ENCODE results near the gene UNC93A.
A peak's percentile ranks its signal among the peaks of the same experiment; 100 is the strongest.
"Not testable (repeated sequence)": the region's sequence is repeated elsewhere in the genome, so short reads cannot be mapped to it uniquely, and the experiment has no call there.

Gene UNC93A

DNA sequence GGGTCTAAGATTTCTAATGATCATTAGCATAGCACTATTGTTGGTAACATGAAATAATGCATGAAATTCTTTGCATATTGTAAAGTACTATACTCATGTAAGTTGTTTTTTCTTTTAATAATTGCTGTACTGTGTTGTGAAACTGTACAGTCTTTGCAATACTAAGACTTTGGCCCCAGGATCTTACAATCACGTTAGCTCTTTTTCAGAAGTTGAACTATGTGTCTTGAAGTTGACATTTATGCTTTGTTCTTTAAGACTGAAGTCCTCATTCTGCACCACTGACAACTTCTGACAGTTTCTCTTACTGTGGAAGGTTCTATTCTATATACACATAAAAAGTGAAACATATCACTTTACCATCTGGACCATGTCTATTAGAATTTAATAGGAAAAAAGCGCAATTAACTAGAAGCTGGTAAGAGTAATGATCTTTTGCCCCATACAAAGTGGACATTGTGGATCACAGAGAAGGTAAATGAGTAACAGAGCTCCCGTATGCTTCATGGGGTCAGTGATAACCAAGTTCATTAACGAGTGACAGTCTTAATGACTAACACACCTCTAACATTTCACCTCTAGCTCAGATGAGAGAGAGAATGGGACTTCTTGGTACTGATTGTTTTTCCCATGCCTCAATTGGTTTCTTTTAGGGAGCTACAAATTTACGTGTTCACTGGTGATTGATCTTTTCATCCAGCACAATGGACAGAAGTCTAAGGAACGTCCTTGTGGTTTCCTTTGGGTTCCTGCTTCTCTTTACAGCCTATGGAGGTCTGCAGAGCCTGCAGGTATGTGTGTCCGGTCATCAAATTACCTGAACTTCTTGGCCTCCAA, at the start of gene UNC93A:
Gene UNC93A, plus strand, starts transcription at position 530 of the 837 bp plus-strand sequence. Its CDS starts 175 bp downstream, at position 705.
- Histone ChIP-seq H3K4me3 (ENCODE audit: low read length in 2 of 2) (no peak within 1 kb of the TSS), H3K9me3 (ENCODE audit: control insufficient read depth in 2 of 2, low read length in 2 of 2) (no peaks in the 10 kb centered on the region), H3K27me3 (ENCODE audit: control insufficient read depth in 1 of 2, insufficient read depth in 2 of 2, low read length in 2 of 2) (peaks cover 0 to 2% of the 10 kb centered on the region in 2 donors), H3K4me1 (ENCODE audit: control insufficient read depth, insufficient read depth, low read length) (no peaks in the 10 kb centered on the region), H3K9ac (ENCODE audit: low read length in 2 of 2) (no peak within 1 kb of the TSS), H3K36me3 (ENCODE audit: control insufficient read depth in 2 of 2, insufficient read depth in 2 of 2, low read length in 2 of 2) (no peaks in the 10 kb centered on the region), H3K27ac (ENCODE audit: low read length) (no peak within 1 kb of the TSS)

DNA sequence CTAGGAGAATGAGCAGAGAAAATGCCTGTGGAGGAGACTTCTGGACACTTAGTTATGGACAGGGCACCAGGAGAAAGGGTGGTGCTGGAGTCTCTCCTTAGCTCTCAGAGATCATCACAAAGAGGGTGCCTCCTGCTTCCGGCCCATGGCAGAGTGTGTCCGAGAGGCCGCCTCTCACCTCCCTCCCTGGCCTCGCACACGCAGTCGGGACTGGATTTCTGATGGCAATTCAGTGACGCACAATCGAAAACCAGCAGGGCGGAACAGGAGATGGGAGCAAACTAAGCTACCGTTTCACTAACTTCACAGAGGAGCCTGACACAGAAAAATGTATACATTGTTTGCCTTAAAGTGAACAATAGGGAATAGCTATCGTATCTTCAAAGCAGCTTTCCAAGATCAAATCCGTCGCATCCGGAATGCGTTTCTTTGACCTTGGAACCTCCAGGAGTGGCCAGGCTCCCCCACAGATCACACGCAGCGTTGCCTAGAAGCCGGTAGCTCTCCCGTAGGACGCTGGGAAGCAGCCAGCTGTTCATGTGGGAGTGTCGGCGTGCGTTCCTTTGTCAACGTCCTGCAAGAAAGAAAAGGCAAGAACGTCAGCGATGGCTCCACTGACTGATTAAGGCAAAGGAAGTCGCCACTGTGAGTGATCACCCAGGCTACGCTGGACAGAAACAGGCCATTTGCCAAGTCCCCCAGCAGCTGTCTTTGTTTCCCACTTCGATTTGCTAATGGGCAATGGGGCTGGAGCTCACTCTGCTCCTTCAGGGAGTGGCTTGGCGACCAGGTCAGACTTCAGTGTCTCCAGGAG, 49.6 kb upstream of the UNC93A start:
- H3K27me3 ChIP-seq (ENCODE audit: control insufficient read depth in 1 of 2, insufficient read depth in 2 of 2, low read length in 2 of 2); H3K9ac ChIP-seq (ENCODE audit: low read length in 2 of 2); H3K27ac ChIP-seq (ENCODE audit: low read length); H3K9me3 ChIP-seq (ENCODE audit: control insufficient read depth in 2 of 2, low read length in 2 of 2); H3K4me1 ChIP-seq (ENCODE audit: control insufficient read depth, insufficient read depth, low read length); H3K36me3 ChIP-seq (ENCODE audit: control insufficient read depth in 2 of 2, insufficient read depth in 2 of 2, low read length in 2 of 2): not testable (repeated sequence)
- H3K4me3 ChIP-seq (ENCODE audit: low read length in 2 of 2): peak overlapping the region; percentile 8 to 16

GRCh38 chr6:167242135-167242506, 49.0 kb upstream of the UNC93A start:
- not testable (repeated sequence) for H3K27ac ChIP-seq (ENCODE audit: low read length)

GRCh38 chr6:167242511-167243051, 48.5 kb upstream of the UNC93A start:
- H3K9ac ChIP-seq (ENCODE audit: low read length in 2 of 2); H3K4me1 ChIP-seq (ENCODE audit: control insufficient read depth, insufficient read depth, low read length); H3K9me3 ChIP-seq (ENCODE audit: control insufficient read depth in 2 of 2, low read length in 2 of 2); H3K36me3 ChIP-seq (ENCODE audit: control insufficient read depth in 2 of 2, insufficient read depth in 2 of 2, low read length in 2 of 2); H3K27ac ChIP-seq (ENCODE audit: low read length); H3K4me3 ChIP-seq (ENCODE audit: low read length in 2 of 2); H3K27me3 ChIP-seq (ENCODE audit: control insufficient read depth in 1 of 2, insufficient read depth in 2 of 2, low read length in 2 of 2): not testable (repeated sequence)

More at GRCh38 chr6:167242135-167242506, 49.0 kb upstream of the UNC93A start:
- not testable (repeated sequence) for H3K9ac ChIP-seq (ENCODE audit: low read length in 2 of 2); H3K36me3 ChIP-seq (ENCODE audit: control insufficient read depth in 2 of 2, insufficient read depth in 2 of 2, low read length in 2 of 2); H3K4me3 ChIP-seq (ENCODE audit: low read length in 2 of 2); H3K4me1 ChIP-seq (ENCODE audit: control insufficient read depth, insufficient read depth, low read length); H3K27me3 ChIP-seq (ENCODE audit: control insufficient read depth in 1 of 2, insufficient read depth in 2 of 2, low read length in 2 of 2); H3K9me3 ChIP-seq (ENCODE audit: control insufficient read depth in 2 of 2, low read length in 2 of 2)

DNA sequence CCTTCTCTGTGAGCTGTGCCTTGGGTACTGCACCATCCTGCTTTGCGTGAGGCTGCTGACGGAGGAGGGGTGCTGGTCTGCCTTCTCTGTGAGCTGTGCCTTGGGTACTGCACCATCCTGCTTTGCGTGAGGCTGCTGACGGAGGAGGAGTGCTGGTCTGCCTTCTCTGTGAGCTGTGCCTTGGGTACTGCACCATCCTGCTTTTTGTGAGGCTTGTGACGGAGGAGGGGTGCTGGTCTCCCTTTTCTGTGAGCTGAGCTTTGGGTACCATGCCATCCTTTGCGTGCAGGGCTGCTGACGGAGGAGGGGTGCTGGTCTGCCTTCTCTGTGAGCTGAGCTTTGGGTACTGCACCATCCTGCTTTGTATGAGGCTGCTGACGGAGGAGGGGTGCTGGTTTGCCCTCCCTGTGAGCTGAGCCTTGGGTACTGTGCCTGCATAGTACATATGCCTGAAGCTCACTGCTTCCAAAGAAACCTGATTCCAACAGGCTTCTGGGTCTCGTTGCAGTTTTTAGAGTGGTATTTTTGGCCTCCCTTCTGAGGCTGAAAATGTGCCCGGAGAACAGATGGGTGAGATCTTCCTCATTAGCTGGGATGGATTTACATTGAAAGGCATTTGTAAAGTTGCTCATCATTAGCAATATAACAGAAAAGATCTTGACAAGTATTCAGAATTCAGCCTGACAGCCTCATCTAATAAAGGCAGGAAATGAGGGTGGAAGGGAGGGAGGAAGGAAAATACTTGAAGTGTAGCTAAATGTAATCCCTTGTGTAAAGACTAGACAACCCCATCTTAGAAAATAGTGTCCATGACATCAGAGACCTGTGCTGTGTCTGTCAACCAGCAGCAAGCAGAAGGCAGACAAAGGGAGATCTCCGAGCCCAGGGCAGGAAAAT, 46.8 kb upstream of the UNC93A start:
- Histone ChIP-seq H3K36me3 (ENCODE audit: control insufficient read depth in 2 of 2, insufficient read depth in 2 of 2, low read length in 2 of 2) (no peaks in the 10 kb centered on the region), H3K27me3 (ENCODE audit: control insufficient read depth in 1 of 2, insufficient read depth in 2 of 2, low read length in 2 of 2) (peaks cover 0 to 3% of the 10 kb centered on the region in 2 donors), H3K27ac (ENCODE audit: low read length) (no peak overlapping the region), H3K4me1 (ENCODE audit: control insufficient read depth, insufficient read depth, low read length) (no peaks in the 10 kb centered on the region), H3K9me3 (ENCODE audit: control insufficient read depth in 2 of 2, low read length in 2 of 2) (no peaks in the 10 kb centered on the region), H3K9ac (ENCODE audit: low read length in 2 of 2) (no peak overlapping the region), H3K4me3 (ENCODE audit: low read length in 2 of 2) (no peak overlapping the region)

DNA sequence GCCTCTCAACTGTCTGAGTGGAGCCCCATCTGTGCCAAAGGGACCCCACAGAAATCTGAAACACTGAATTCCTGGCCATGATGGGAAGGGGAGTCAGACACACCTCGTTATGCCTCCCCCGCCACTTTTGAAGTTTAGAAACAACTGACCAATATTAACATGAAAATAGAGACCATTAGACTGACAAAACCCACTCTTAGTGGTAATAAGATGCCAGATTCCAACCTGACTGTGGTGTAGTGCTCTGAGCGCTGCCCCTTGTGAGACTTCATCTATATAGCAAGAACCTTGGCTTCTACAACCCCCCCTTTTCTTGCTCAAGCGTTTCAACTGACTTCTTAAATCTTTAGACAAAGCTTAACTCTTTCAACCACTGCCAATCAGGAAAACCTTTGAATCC, 46.1 kb upstream of the UNC93A start:
- Histone ChIP-seq H3K4me1 (ENCODE audit: control insufficient read depth, insufficient read depth, low read length) (no peaks in the 10 kb centered on the region), H3K9me3 (ENCODE audit: control insufficient read depth in 2 of 2, low read length in 2 of 2) (no peaks in the 10 kb centered on the region), H3K27ac (ENCODE audit: low read length) (no peak overlapping the region), H3K4me3 (ENCODE audit: low read length in 2 of 2) (no peak overlapping the region), H3K9ac (ENCODE audit: low read length in 2 of 2) (no peak overlapping the region), H3K27me3 (ENCODE audit: control insufficient read depth in 1 of 2, insufficient read depth in 2 of 2, low read length in 2 of 2) (peaks cover 0 to 3% of the 10 kb centered on the region in 2 donors), H3K36me3 (ENCODE audit: control insufficient read depth in 2 of 2, insufficient read depth in 2 of 2, low read length in 2 of 2) (no peaks in the 10 kb centered on the region)

DNA sequence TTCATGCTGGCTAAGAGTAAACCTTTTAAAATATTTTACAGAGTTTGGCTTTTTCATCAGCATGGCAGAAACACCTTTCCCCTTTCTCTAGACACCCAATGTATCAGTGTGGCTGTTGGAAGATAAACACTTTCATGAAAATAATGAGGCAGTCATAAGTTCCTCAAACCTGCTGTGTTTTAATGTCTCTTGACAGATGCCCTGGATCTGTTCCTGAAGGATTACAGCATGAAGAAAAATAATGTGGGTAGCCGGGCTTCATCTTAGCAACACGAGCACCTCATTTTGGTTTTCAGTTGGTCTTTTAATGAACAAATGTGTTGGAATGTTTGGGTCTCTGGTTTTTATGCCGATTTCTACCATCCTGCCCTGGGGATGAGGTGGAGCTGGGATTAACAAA, 45.5 kb upstream of the UNC93A start:
- H3K36me3 ChIP-seq (ENCODE audit: control insufficient read depth in 2 of 2, insufficient read depth in 2 of 2, low read length in 2 of 2): no peaks in the 10 kb centered on the region
- no peak overlapping the region for H3K4me3 ChIP-seq (ENCODE audit: low read length in 2 of 2)
- H3K9ac ChIP-seq (ENCODE audit: low read length in 2 of 2): no peak overlapping the region

DNA sequence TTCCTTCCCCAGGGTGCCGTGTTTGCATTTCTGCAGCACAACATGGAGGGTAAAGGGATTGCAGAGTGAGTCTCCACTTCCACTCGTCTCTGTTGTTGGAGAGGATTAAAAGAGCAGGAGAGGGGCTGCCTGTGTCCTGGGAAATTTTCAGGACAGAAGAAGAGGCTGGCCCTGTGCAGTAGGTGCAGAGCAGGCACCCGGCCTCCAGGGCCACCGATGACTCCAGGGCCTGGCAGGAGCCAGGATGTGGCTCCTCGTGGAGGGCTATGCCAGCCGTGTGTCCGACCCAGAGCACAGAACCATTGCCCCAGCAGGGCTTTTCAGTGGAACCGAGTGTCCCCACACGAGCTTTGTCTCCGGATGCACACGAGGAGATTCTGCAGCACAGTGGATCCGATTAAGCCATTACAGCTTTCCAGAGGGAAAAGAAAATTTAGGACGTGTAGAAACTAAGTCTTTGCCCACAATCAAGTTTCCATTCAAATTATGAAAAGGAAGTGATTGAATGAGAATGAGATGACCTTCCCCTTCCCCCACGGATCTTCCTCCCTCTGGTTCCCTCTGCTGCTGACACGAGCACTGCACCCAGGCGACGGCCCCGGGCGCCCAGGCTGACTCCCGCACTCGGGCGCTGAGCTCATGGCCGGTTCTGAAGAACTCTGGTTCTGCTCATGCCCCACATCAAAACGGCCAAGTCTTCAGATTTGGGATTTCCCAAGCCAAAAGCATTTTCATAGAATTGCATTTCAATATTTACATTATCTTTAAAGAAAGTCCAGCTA, 43.1 kb upstream of the UNC93A start:
- H3K9ac ChIP-seq (ENCODE audit: low read length in 2 of 2): no peak overlapping the region
- H3K9me3 ChIP-seq (ENCODE audit: control insufficient read depth in 2 of 2, low read length in 2 of 2): no peaks in the 10 kb centered on the region
- no peaks in the 10 kb centered on the region for H3K4me1 ChIP-seq (ENCODE audit: control insufficient read depth, insufficient read depth, low read length)
- peaks cover 0 to 3% of the 10 kb centered on the region in 2 donors for H3K27me3 ChIP-seq (ENCODE audit: control insufficient read depth in 1 of 2, insufficient read depth in 2 of 2, low read length in 2 of 2)
- H3K36me3 ChIP-seq (ENCODE audit: control insufficient read depth in 2 of 2, insufficient read depth in 2 of 2, low read length in 2 of 2): no peaks in the 10 kb centered on the region
- H3K4me3 ChIP-seq (ENCODE audit: low read length in 2 of 2): no peak overlapping the region
- no peak overlapping the region for H3K27ac ChIP-seq (ENCODE audit: low read length)

More for the DNA sequence above, 45.5 kb upstream of the UNC93A start:
- Histone ChIP-seq H3K9me3 (ENCODE audit: control insufficient read depth in 2 of 2, low read length in 2 of 2) (no peaks in the 10 kb centered on the region), H3K27me3 (ENCODE audit: control insufficient read depth in 1 of 2, insufficient read depth in 2 of 2, low read length in 2 of 2) (peaks cover 0 to 3% of the 10 kb centered on the region in 2 donors), H3K27ac (ENCODE audit: low read length) (no peak overlapping the region), H3K4me1 (ENCODE audit: control insufficient read depth, insufficient read depth, low read length) (no peaks in the 10 kb centered on the region)

- H3K36me3 ChIP-seq (ENCODE audit: control insufficient read depth in 2 of 2, insufficient read depth in 2 of 2, low read length in 2 of 2); H3K4me3 ChIP-seq (ENCODE audit: low read length in 2 of 2); H3K27ac ChIP-seq (ENCODE audit: low read length); H3K27me3 ChIP-seq (ENCODE audit: control insufficient read depth in 1 of 2, insufficient read depth in 2 of 2, low read length in 2 of 2); H3K4me1 ChIP-seq (ENCODE audit: control insufficient read depth, insufficient read depth, low read length); H3K9me3 ChIP-seq (ENCODE audit: control insufficient read depth in 2 of 2, low read length in 2 of 2); H3K9ac ChIP-seq (ENCODE audit: low read length in 2 of 2): not testable (repeated sequence)
These were observed 42.1 kb upstream of the UNC93A start for GRCh38 chr6:167248878-167249455.

All from stomach smooth muscle (tissue), 2 donors.